Spleen (tissue), 11 donors: ENCODE results near the gene LRRC8B. TPM values are rescaled to one million over a fixed set of nuclear protein-coding genes. Genes with fewer than 3 reads are reported as not detected.
A peak's percentile ranks its signal among the peaks of the same experiment; 100 is the strongest.

Experiments
- DNase-seq: peaks from one replicate; pipeline ENCODE4 v3.0.0-alpha.2; 2020
- H3K27ac ChIP-seq, 8 donors: fragments of 200-600 bp; sonication (generic) in 7 of 8; 1 replicate in 4 of 8; 2 replicates in 4 of 8; pipeline versions ENCODE4 v1.5.0 to v1.8.0; 2016 to 2021; ENCODE audit warnings: inconsistent platforms in 4 of 8, mild to moderate bottlenecking in 4 of 8, moderate library complexity in 1 of 8
- H3K27me3 ChIP-seq, 7 donors: fragments of 200-600 bp; sonication (generic) in 6 of 7; replicated peaks in 1 of 7; 1 replicate in 4 of 7; 2 replicates in 3 of 7; pipeline versions ENCODE4 v1.5.0 to v1.8.0; 2016 to 2021; ENCODE audit warnings: inconsistent platforms in 3 of 7, mild to moderate bottlenecking in 1 of 7
- H3K36me3 ChIP-seq, 6 donors: fragments of 200-600 bp; sonication (generic) in 5 of 6; 1 replicate in 4 of 6; 2 replicates in 2 of 6; pipeline versions ENCODE4 v1.5.0 to v1.8.0; 2016 to 2021; ENCODE audit warnings: inconsistent platforms in 2 of 6
- H3K4me1 ChIP-seq, 6 donors: fragments of 200-600 bp; sonication (generic) in 5 of 6; 1 replicate in 3 of 6; 2 replicates in 3 of 6; pipeline versions ENCODE4 v1.5.0 to v1.8.0; 2016 to 2021; ENCODE audit warnings: inconsistent platforms in 3 of 6
- H3K4me3 ChIP-seq, 8 donors: fragments of 200-600 bp; sonication (generic) in 7 of 8; 1 replicate in 4 of 8; 2 replicates in 4 of 8; pipeline versions ENCODE4 v1.5.0 to v1.8.0; 2016 to 2021; ENCODE audit warnings: inconsistent platforms in 4 of 8, mild to moderate bottlenecking in 4 of 8, moderate library complexity in 2 of 8
- H3K9me3 ChIP-seq, 8 donors: fragments of 200-600 bp; sonication (generic) in 7 of 8; 1 replicate in 4 of 8; 2 replicates in 4 of 8; pipeline versions ENCODE4 v1.5.0 to v1.8.0; 2016 to 2021; ENCODE audit warnings: inconsistent platforms in 4 of 8
- CTCF ChIP-seq, 11 experiments: fragments of 200-600 bp in 7 of 11; fragments of 450-650 bp in 4 of 11; sonication (generic) in 4 of 11; IDR thresholded peaks in 8 of 11; conservative IDR thresholded peaks in 3 of 11; 1 replicate in 7 of 11; 2 replicates in 4 of 11; pipeline versions ENCODE4 v1.4.0 to v1.8.0; 2016 to 2021; ENCODE audit warnings: antibody characterized with exemption in 11 of 11, inconsistent platforms in 4 of 11, mild to moderate bottlenecking in 1 of 11
- POLR2A ChIP-seq, 3 donors: fragments of 450-650 bp; IDR thresholded peaks; one replicate each; pipeline ENCODE4 v1.5.1; 2017; ENCODE audit warnings: antibody characterized with exemption in 3 of 3, mild to moderate bottlenecking in 1 of 3
- POLR2AphosphoS5 ChIP-seq, 3 donors: sonication (generic); formaldehyde crosslinking; IDR thresholded peaks; one replicate each; pipeline ENCODE4 v1.5.1; 2017; ENCODE audit warnings: antibody characterized with exemption in 3 of 3
- WGBS, 5 donors: extraction: QIAGEN DNeasy Blood & Tissue Kit in 3 of 5; methylation state at CpG; one replicate each; pipeline versions ENCODE4 v1.1.5 to v1.1.7; 2013 to 2018; 5-methylcytosine and 5-hydroxymethylcytosine counted together
- intact Hi-C: fragments of 100-400 bp; cut with DNase I; formaldehyde crosslinking; loops from one replicate; pipeline ENCODE4 v1.15.0; 2023; ENCODE audit warnings: low total_unique reads
- polyA plus RNA-seq, 3 donors: library from polyadenylated mRNA; stranded (reverse); fragments of 200-250 nt; gene quantifications; one replicate each; pipeline ENCODE4 v1.2.1, GENCODE V29; 2013
- total RNA-seq, 7 donors: library from RNA; depleted of rRNA in 3 of 7; stranded (reverse); fragments of >200 nt in 3 of 7; fragmentation: NEBNext Ultra II Directional in 4 of 7; extraction: Animal tissue kit (Norgen Biotek cat#: 25700) in 4 of 7; gene quantifications; one replicate each; pipeline versions ENCODE4 v1.1.0 to v1.2.1, GENCODE V29; 2016 to 2021
- donor health status: healthy with polysubstance abuse.
- donor health status: DM: no; HTN: no; CAD: no; lungs with moderate emphysema.
- donor health status: DM: no; HTN: no; CAD: no.
- donor health status: Bipolar disorder and iron deficiency.
- donor health status: healthy.
- donor health status: DM: no; HTN: no; CAD: no.
- donor health status: DM: yes; HTN: yes; CAD: no.

LRRC8B gene
- total and polyA plus RNA-seq, 10 donors = 1.7 to 22.5 (median 13.1) TPM

- Histone ChIP-seq H3K4me3 (peak overlapping the region; percentile 63 to 91 (median 86)), H3K4me1 (peaks cover 5 to 88% (median 54%) of the 10 kb centered on the region in 6 donors), H3K27ac (peak overlapping the region; percentile 77 to 97 (median 95)), H3K36me3 (no peaks in the 10 kb centered on the region), H3K27me3 (no peaks in the 10 kb centered on the region), H3K9me3 (no peaks in the 10 kb centered on the region)
- TF ChIP-seq POLR2AphosphoS5 (IDR thresholded peaks at IDR 0.05) (no peak), POLR2A (IDR thresholded peaks at IDR 0.05) (no peak), CTCF (IDR thresholded peaks at IDR 0.05 in 8 of 11, conservative IDR thresholded peaks at IDR 0.05 in 3 of 11) (no peak)
- WGBS, 5 donors = 6 to 9% (median 8%) methylated on average over 32 of the region's 32 CpGs
- DNase-seq = peak; percentile 78
- intact Hi-C loops = loop anchor here (2.0 kb wide), 1 partner anchor 129 kb away; no protein-coding TSS in a partner anchor
Observed at GRCh38 chr1:89633800-89634625, 109.4 kb downstream of the LRRC8B start.

- Histone ChIP-seq H3K36me3 (no peaks in the 10 kb centered on the region), H3K4me3 (peak overlapping the region in 1 of 8 donors; percentile 87), H3K27ac (peak overlapping the region in 2 of 8 donors; percentile 16 to 22), H3K4me1 (peaks cover 5 to 91% (median 47%) of the 10 kb centered on the region in 6 donors), H3K9me3 (no peaks in the 10 kb centered on the region), H3K27me3 (no peaks in the 10 kb centered on the region)
- intact Hi-C loops = no loop called here
- DNase-seq = no peak
- 65 to 83% (median 76%) methylated on average over 6 of the region's 6 CpGs for WGBS, 5 donors
- TF ChIP-seq CTCF (IDR thresholded peaks at IDR 0.05 in 8 of 11, conservative IDR thresholded peaks at IDR 0.05 in 3 of 11) = no peak
- no peak for TF ChIP-seq POLR2A (IDR thresholded peaks at IDR 0.05)
- no peak for TF ChIP-seq POLR2AphosphoS5 (IDR thresholded peaks at IDR 0.05)
Observed at GRCh38 chr1:89635825-89636815, 111.5 kb downstream of the LRRC8B start.

DNA sequence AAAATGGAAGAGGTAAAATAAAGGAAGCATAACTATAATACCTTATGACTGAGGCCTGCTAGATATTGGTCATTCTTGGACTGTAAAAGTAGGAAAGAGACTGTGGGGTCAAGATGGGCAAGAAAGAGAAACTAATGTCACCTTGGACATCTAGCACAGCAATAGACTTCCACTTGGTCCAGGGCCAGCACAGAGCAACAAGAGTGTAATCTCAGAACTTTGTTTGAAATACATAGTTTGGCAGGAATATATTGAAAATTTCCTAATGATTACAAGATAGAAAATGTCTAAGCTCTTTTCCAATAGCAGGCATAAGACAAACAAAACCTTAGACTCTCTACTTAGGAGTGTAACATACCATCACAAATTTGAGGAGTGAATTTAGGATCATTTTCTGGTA is 112.9 kb downstream of the LRRC8B start:
- H3K4me1 ChIP-seq = peaks cover 3 to 89% (median 42%) of the 10 kb centered on the region in 6 donors
- no peak for DNase-seq
- no peaks in the 10 kb centered on the region for H3K36me3 ChIP-seq
- H3K27ac ChIP-seq = no peak overlapping the region
- no peak for TF ChIP-seq POLR2AphosphoS5 (IDR thresholded peaks at IDR 0.05)
- no peak for TF ChIP-seq CTCF (IDR thresholded peaks at IDR 0.05 in 8 of 11, conservative IDR thresholded peaks at IDR 0.05 in 3 of 11)
- no peak for TF ChIP-seq POLR2A (IDR thresholded peaks at IDR 0.05)
- intact Hi-C loops = no loop called here
- H3K9me3 ChIP-seq = no peaks in the 10 kb centered on the region
- no peaks in the 10 kb centered on the region for H3K27me3 ChIP-seq
- no peak overlapping the region for H3K4me3 ChIP-seq
